Left ventricle myocardium inferior (tissue), 1 donor: ENCODE data around the gene CEBPZ. TPM values are rescaled to one million over a fixed set of nuclear protein-coding genes. Genes with fewer than 3 reads are reported as not detected.

Source experiments
- DNase-seq: peaks from one replicate; pipeline ENCODE4 v3.0.0-alpha.2; 2020
- H3K27ac ChIP-seq: fragments of 200-600 bp; replicated peaks from 2 replicates; pipeline ENCODE4 v1.8.0; 2021
- H3K27me3 ChIP-seq: fragments of 200-600 bp; 2 replicates; pipeline ENCODE4 v1.8.0; 2021; ENCODE audit warnings: low read depth
- H3K36me3 ChIP-seq: fragments of 200-600 bp; 2 replicates; pipeline ENCODE4 v1.8.0; 2021
- H3K4me1 ChIP-seq: fragments of 200-600 bp; 2 replicates; pipeline ENCODE4 v1.8.0; 2021
- H3K4me3 ChIP-seq: fragments of 200-600 bp; 2 replicates; pipeline ENCODE4 v1.8.0; 2021; ENCODE audit warnings: mild to moderate bottlenecking, moderate library complexity
- H3K9me3 ChIP-seq: fragments of 200-600 bp; replicated peaks from 2 replicates; pipeline ENCODE4 v1.8.0; 2021
- CTCF ChIP-seq: fragments of 200-600 bp; IDR thresholded peaks from 2 replicates; pipeline ENCODE4 v1.8.0; 2021; ENCODE audit warnings: antibody characterized with exemption, mild to moderate bottlenecking, borderline replicate concordance
- intact Hi-C: fragments of 100-400 bp; cut with micrococcal nuclease; formaldehyde crosslinking; loops from one replicate; pipeline ENCODE4 v1.11.0; 2022
- total RNA-seq: library from RNA; stranded (reverse); fragmentation: NEBNext Ultra II Directional; extraction: Animal tissue kit (Norgen Biotek cat#: 25700); gene quantifications from one replicate; pipeline ENCODE4 v1.2.1, GENCODE V29; 2021
- donor health status: DM: no; HTN: yes; CAD: no; lungs with severe emphysema.

Gene CEBPZ
- total RNA-seq, 1 donor from 2014 or later, result 25.3 TPM

GRCh38 chr2:37192551-37192950, 38.8 kb downstream of the CEBPZ start:
- DNase-seq, result no peak
- H3K27me3 ChIP-seq, result no peaks in the 10 kb centered on the region
- intact Hi-C loops, result no loop called here
- no peak overlapping the region for H3K4me3 ChIP-seq
- no peaks in the 10 kb centered on the region for H3K9me3 ChIP-seq
- H3K27ac ChIP-seq, result no peak overlapping the region
- no peaks in the 10 kb centered on the region for H3K36me3 ChIP-seq
- H3K4me1 ChIP-seq, result peaks cover 12% of the 10 kb centered on the region
- no peak for TF ChIP-seq CTCF

- intact Hi-C loops, result no loop called here
- Histone ChIP-seq H3K27ac (no peak overlapping the region), H3K4me1 (peaks cover 4% of the 10 kb centered on the region), H3K9me3 (no peaks in the 10 kb centered on the region), H3K4me3 (no peak overlapping the region), H3K27me3 (no peaks in the 10 kb centered on the region), H3K36me3 (no peaks in the 10 kb centered on the region)
- no peak for TF ChIP-seq CTCF
- DNase-seq, result no peak
Measured at GRCh38 chr2:37191747-37192146, 39.6 kb downstream of the CEBPZ start.

- Histone ChIP-seq H3K27me3 (no peaks in the 10 kb centered on the region), H3K9me3 (no peaks in the 10 kb centered on the region), H3K4me3 (no peak overlapping the region), H3K4me1 (no peaks in the 10 kb centered on the region), H3K27ac (no peak overlapping the region), H3K36me3 (no peaks in the 10 kb centered on the region)
- TF ChIP-seq CTCF, result no peak
- intact Hi-C loops, result no loop called here
- DNase-seq, result no peak
Measured at GRCh38 chr2:37191253-37191652, 40.1 kb downstream of the CEBPZ start.

GRCh38 chr2:37190290-37190689, 41.1 kb downstream of the CEBPZ start:
- intact Hi-C loops, result no loop called here
- no peaks in the 10 kb centered on the region for H3K36me3 ChIP-seq
- H3K4me3 ChIP-seq, result no peak overlapping the region
- TF ChIP-seq CTCF, result no peak
- no peaks in the 10 kb centered on the region for H3K27me3 ChIP-seq
- no peak for DNase-seq
- H3K9me3 ChIP-seq, result no peaks in the 10 kb centered on the region
- H3K27ac ChIP-seq, result no peak overlapping the region
- H3K4me1 ChIP-seq, result no peaks in the 10 kb centered on the region

- intact Hi-C loops, result no loop called here
- Histone ChIP-seq H3K4me1 (no peaks in the 10 kb centered on the region), H3K27me3 (peaks cover under 1% of the 10 kb centered on the region), H3K36me3 (no peaks in the 10 kb centered on the region), H3K27ac (no peak overlapping the region), H3K9me3 (no peaks in the 10 kb centered on the region), H3K4me3 (no peak overlapping the region)
- no peak for TF ChIP-seq CTCF
- no peak for DNase-seq
Measured at GRCh38 chr2:37189452-37190153, 41.8 kb downstream of the CEBPZ start.
